IMR-90 (cell line): ENCODE measurements around the gene TTC7B. TPM values are rescaled to one million over a fixed set of nuclear protein-coding genes. Genes with fewer than 3 reads are reported as not detected.

ENCODE experiments used
- ATAC-seq: fragments of 200-7000 bp; cut with Tn5 transposase; 2 replicates; pipeline ENCODE4 v1.9.1; 2020; ENCODE audit warnings: low read depth, mild to moderate bottlenecking, moderate library complexity
- BruUV-seq: library from RNA; stranded (reverse); fragments of 400-500 nt; replicated peaks from 2 replicates; lab custom pipeline; 2021; lab: Mats Ljungman, UMichigan
- CTCF ChIA-PET: fragments of 300-600 bp; formaldehyde crosslinking; extraction: SDS; loops from one replicate; lab custom pipeline; 2021; ENCODE audit warnings: antibody characterized with exemption; lab: Yijun Ruan, JAX
- POLR2A ChIA-PET: fragments of 300-600 bp; sonication (Branson Sonifier 250); formaldehyde crosslinking; loops from one replicate; lab custom pipeline; 2022; ENCODE audit warnings: antibody characterized with exemption; ENCODE audit not compliant: unreplicated experiment; lab: Charles Lee
- DNase-seq: peaks from one replicate; pipeline ENCODE4 v3.0.0; 2013
- H2AFZ ChIP-seq: replicated peaks from 2 replicates; pipeline ENCODE3; 2013; ENCODE audit warnings: low read length, mild to moderate bottlenecking; ENCODE audit not compliant: poor library complexity
- H2AK5ac ChIP-seq: 2 replicates; pipeline ENCODE4 v1.6.1; 2013; ENCODE audit warnings: low read depth, low read length, inconsistent platforms
- H2AK9ac ChIP-seq: replicated peaks from 2 replicates; pipeline ENCODE3; 2013; ENCODE audit warnings: mild to moderate bottlenecking, low read depth, low read length, moderate library complexity; ENCODE audit not compliant: poor library complexity
- H2BK120ac ChIP-seq: 2 replicates; pipeline ENCODE4 v1.6.1; 2013; ENCODE audit warnings: low read depth, low read length, inconsistent platforms
- H2BK15ac ChIP-seq: 3 replicates; pipeline ENCODE4 v1.6.1; 2013; ENCODE audit warnings: low read depth, low read length, inconsistent platforms
- H2BK20ac ChIP-seq: 2 replicates; pipeline ENCODE4 v1.6.1; 2013; ENCODE audit warnings: low read depth, mild to moderate bottlenecking, inconsistent platforms, low read length, moderate library complexity
- H2BK5ac ChIP-seq: 2 replicates; pipeline ENCODE4 v1.6.1; 2013; ENCODE audit warnings: mild to moderate bottlenecking, low read depth, low read length, inconsistent platforms; ENCODE audit not compliant: poor library complexity, severe bottlenecking
- H3K14ac ChIP-seq: replicated peaks from 2 replicates; pipeline ENCODE4 v1.6.1; 2013; ENCODE audit warnings: low read depth, low read length, inconsistent platforms
- H3K18ac ChIP-seq: 2 replicates; pipeline ENCODE4 v1.6.1; 2013; ENCODE audit warnings: low read depth, low read length, control low read depth
- H3K23ac ChIP-seq: 2 replicates; pipeline ENCODE4 v1.6.1; 2013; ENCODE audit warnings: low read depth, low read length, inconsistent platforms
- H3K27ac ChIP-seq: 2 replicates; pipeline ENCODE4 v1.5.1; 2013; ENCODE audit warnings: mild to moderate bottlenecking, control low read depth, low read length; ENCODE audit not compliant: insufficient read depth
- H3K27me3 ChIP-seq: 2 replicates; pipeline ENCODE4 v1.6.1; 2013; ENCODE audit warnings: low read length; ENCODE audit not compliant: control insufficient read depth, insufficient read depth
- H3K36me3 ChIP-seq: 2 replicates; pipeline ENCODE4 v1.6.1; 2013; ENCODE audit warnings: low read length, mixed read lengths; ENCODE audit not compliant: control insufficient read depth, insufficient read depth
- H3K4ac ChIP-seq: 2 replicates; pipeline ENCODE4 v1.6.1; 2013; ENCODE audit warnings: low read depth, low read length, inconsistent platforms
- H3K4me1 ChIP-seq: 2 replicates; pipeline ENCODE4 v1.6.1; 2013; ENCODE audit warnings: low read length, mixed read lengths; ENCODE audit not compliant: control insufficient read depth, insufficient read depth
- H3K4me2 ChIP-seq: 2 replicates; pipeline ENCODE4 v1.6.1; 2013; ENCODE audit warnings: low read depth, mild to moderate bottlenecking, control low read depth, low read length, moderate library complexity
- H3K4me3 ChIP-seq: 2 replicates; pipeline ENCODE4 v1.5.1; 2013; ENCODE audit warnings: low read depth, mild to moderate bottlenecking, control low read depth, low read length, moderate library complexity; ENCODE audit not compliant: insufficient read depth
- H3K56ac ChIP-seq: 2 replicates; pipeline ENCODE4 v1.6.1; 2013; ENCODE audit warnings: low read length, inconsistent platforms; ENCODE audit not compliant: insufficient read depth; ENCODE audit errors: extremely low read depth
- H3K79me1 ChIP-seq, 2 experiments: 2 replicates each; pipeline ENCODE4 v1.6.1; 2013; ENCODE audit warnings: low read length in 2 of 2, inconsistent platforms in 1 of 2, low read depth in 1 of 2
- H3K9ac ChIP-seq: 2 replicates; pipeline ENCODE4 v1.6.1; 2013; ENCODE audit warnings: low read depth, low read length, control low read depth
- H3K9me1 ChIP-seq: 2 replicates; pipeline ENCODE4 v1.6.1; 2013; ENCODE audit warnings: low read length, inconsistent platforms; ENCODE audit not compliant: insufficient read depth
- H3K9me3 ChIP-seq: 2 replicates; pipeline ENCODE4 v1.6.1; 2013; ENCODE audit warnings: low read length; ENCODE audit not compliant: control insufficient read depth, insufficient read depth
- H4K20me1 ChIP-seq: 2 replicates; pipeline ENCODE4 v1.6.1; 2013; ENCODE audit warnings: low read length, inconsistent platforms; ENCODE audit not compliant: insufficient read depth
- H4K5ac ChIP-seq: 2 replicates; pipeline ENCODE4 v1.6.1; 2013; ENCODE audit warnings: mild to moderate bottlenecking, low read depth, low read length, control low read depth
- H4K8ac ChIP-seq, 2 experiments: 2 replicates each; pipeline ENCODE4 v1.6.1; 2013; ENCODE audit warnings: low read depth in 2 of 2, low read length in 2 of 2, control low read depth in 1 of 2, inconsistent platforms in 1 of 2
- H4K91ac ChIP-seq: 2 replicates; pipeline ENCODE4 v1.6.1; 2013; ENCODE audit warnings: low read depth, low read length, inconsistent platforms; ENCODE audit not compliant: insufficient read depth
- BHLHE40 ChIP-seq: fragments of 150-350 bp; IDR thresholded peaks from 2 replicates; pipeline ENCODE4 v1.6.1; 2016; ENCODE audit warnings: mild to moderate bottlenecking, low read depth, low read length
- CEBPB ChIP-seq: IDR thresholded peaks from 2 replicates; pipeline ENCODE4 v1.6.1; 2012; ENCODE audit warnings: low read depth, low read length, improper control_type of control experiment
- CHD1 ChIP-seq: IDR thresholded peaks from 2 replicates; pipeline ENCODE4 v1.6.1; 2012; ENCODE audit warnings: low read depth, low read length, improper control_type of control experiment
- FOS ChIP-seq: fragments of 150-350 bp; IDR thresholded peaks from 2 replicates; pipeline ENCODE4 v1.6.1; 2016; ENCODE audit warnings: low read depth, low read length
- MAFK ChIP-seq: IDR thresholded peaks from 2 replicates; pipeline ENCODE4 v1.6.1; 2012; ENCODE audit warnings: low read depth, low read length, improper control_type of control experiment
- MAZ ChIP-seq: IDR thresholded peaks from 2 replicates; pipeline ENCODE4 v1.6.1; 2012; ENCODE audit warnings: low read depth, mild to moderate bottlenecking, low read length, improper control_type of control experiment, moderate library complexity, borderline replicate concordance
- NFE2L2 ChIP-seq: fragments of 150-350 bp; IDR thresholded peaks from 2 replicates; pipeline ENCODE4 v1.6.1; 2016; ENCODE audit warnings: low read depth, mild to moderate bottlenecking, low read length
- POLR2A ChIP-seq: IDR thresholded peaks from 2 replicates; pipeline ENCODE4 v1.6.1; 2012; ENCODE audit warnings: mild to moderate bottlenecking, low read depth, low read length
- RAD21 ChIP-seq: IDR thresholded peaks from 2 replicates; pipeline ENCODE4 v1.6.1; 2012; ENCODE audit warnings: low read length, improper control_type of control experiment
- RCOR1 ChIP-seq: IDR thresholded peaks from 2 replicates; pipeline ENCODE4 v1.6.1; 2012; ENCODE audit warnings: mild to moderate bottlenecking, low read length, improper control_type of control experiment; ENCODE audit not compliant: insufficient replicate concordance
- RFX5 ChIP-seq: IDR thresholded peaks from 2 replicates; pipeline ENCODE4 v1.8.0; 2012; ENCODE audit warnings: low read depth, mild to moderate bottlenecking, low read length, moderate library complexity
- WGBS, 2 experiments: methylation state at CpG; one replicate each; pipeline versions ENCODE4 v1.1.5 to v1.1.7; 2013; ENCODE audit warnings: missing lambda C conversion rate in 2 of 2; ENCODE audit not compliant: insufficient read length in 1 of 2; ENCODE audit errors: extremely low coverage in 2 of 2; 5-methylcytosine and 5-hydroxymethylcytosine counted together
- dilution Hi-C: fragments of 300-500 bp; cut with HindIII; formaldehyde crosslinking; loops from one replicate; pipeline ENCODE4 v1.14.3; 2018; ENCODE audit warnings: low sequenced_read_pairs; ENCODE audit not compliant: unreplicated experiment
- in situ Hi-C: fragments of 300-500 bp; cut with MboI; formaldehyde crosslinking; loops from 3 replicates; pipeline ENCODE4 v1.14.3; 2019; ENCODE audit warnings: low sequenced_read_pairs, inconsistent platforms, mixed read lengths
- intact Hi-C: fragments of 100-400 bp; cut with micrococcal nuclease; formaldehyde crosslinking; loops from 2 replicates; pipeline ENCODE4 v1.10.0; 2022
- polyA plus RNA-seq, 3 experiments: library from polyadenylated mRNA; depleted of rRNA; stranded (reverse); fragments of >200 nt; gene quantifications; 2 replicates each; pipeline ENCODE4 v1.2.3, GENCODE V29; 2012; ENCODE audit warnings: low replicate concordance in 1 of 3
- total RNA-seq: library from RNA; depleted of rRNA; stranded (reverse); fragments of >200 nt; gene quantifications from 2 replicates; pipeline ENCODE4 v1.2.3, GENCODE V29; 2012
- TF ChIP-seq, protein P1 (sequence below): fragments of 150-350 bp; IDR thresholded peaks from 2 replicates; pipeline ENCODE4 v1.6.1; 2016; ENCODE audit warnings: low read depth, mild to moderate bottlenecking, low read length, moderate library complexity, borderline replicate concordance
- TF ChIP-seq, protein P2 (sequence below): fragments of 150-350 bp; IDR thresholded peaks from 2 replicates; pipeline ENCODE4 v1.6.1; 2017; ENCODE audit warnings: mild to moderate bottlenecking, antibody characterized with exemption, low read length, low read depth
- TF ChIP-seq, protein P3 (sequence below): conservative IDR thresholded peaks from 2 replicates; pipeline ENCODE4 v1.5.1; 2012; ENCODE audit warnings: mild to moderate bottlenecking, low read depth, low read length, improper control_type of control experiment

The TTC7B gene
- total and polyA plus RNA-seq, 2 of the 4 experiments (the other 2 are of a cell fraction) = 18.1 to 35.3 TPM

DNA sequence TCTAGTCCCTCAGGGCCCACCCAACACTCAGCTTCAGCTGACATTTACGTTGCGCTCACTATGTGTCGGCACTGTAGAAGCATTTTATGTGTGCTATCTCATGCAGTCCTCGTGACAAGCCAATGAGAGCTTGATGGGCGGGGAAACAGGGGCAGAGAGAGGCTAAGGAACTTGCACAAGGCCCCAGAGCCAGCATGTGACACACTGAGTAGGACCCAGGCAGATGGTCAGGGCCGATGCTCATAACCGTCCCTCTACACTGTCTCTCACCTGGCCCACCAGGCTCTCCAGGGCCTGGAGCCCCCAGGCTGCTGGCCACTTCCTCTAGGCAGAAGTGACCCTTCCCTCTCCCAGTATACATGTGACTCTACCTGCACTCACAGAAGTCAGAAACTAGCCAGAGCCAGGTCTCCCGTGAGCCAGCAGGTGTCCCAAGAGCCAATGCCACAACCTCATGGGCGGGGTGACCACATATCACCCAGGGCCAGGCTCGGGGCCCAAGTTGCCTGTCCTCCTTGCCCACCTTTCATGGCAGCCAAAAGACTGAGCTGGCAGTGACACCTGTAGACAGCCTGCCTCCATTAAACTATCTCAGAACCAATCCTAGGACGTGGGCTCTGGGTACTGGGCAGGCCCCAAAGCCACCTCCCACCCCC is 38.3 kb downstream of the TTC7B start:
- ChIA-PET CTCF (no interaction called here), POLR2A (no interaction called here)
- no TSS peak for BruUV-seq
- no peak overlapping the region for H2BK20ac ChIP-seq
- no peak overlapping the region for H3K4ac ChIP-seq
- no peak overlapping the region for H3K9ac ChIP-seq
- WGBS, 2 experiments = 91% methylated on average over 4 of the region's 11 CpGs; no CpG with 5 or more reads in 1 of the 2 experiments
- ATAC-seq = no peak
- TF ChIP-seq, protein P1, sequence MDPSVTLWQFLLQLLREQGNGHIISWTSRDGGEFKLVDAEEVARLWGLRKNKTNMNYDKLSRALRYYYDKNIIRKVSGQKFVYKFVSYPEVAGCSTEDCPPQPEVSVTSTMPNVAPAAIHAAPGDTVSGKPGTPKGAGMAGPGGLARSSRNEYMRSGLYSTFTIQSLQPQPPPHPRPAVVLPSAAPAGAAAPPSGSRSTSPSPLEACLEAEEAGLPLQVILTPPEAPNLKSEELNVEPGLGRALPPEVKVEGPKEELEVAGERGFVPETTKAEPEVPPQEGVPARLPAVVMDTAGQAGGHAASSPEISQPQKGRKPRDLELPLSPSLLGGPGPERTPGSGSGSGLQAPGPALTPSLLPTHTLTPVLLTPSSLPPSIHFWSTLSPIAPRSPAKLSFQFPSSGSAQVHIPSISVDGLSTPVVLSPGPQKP = no peak
- no peak for TF ChIP-seq CHD1
- TF ChIP-seq, protein P2, sequence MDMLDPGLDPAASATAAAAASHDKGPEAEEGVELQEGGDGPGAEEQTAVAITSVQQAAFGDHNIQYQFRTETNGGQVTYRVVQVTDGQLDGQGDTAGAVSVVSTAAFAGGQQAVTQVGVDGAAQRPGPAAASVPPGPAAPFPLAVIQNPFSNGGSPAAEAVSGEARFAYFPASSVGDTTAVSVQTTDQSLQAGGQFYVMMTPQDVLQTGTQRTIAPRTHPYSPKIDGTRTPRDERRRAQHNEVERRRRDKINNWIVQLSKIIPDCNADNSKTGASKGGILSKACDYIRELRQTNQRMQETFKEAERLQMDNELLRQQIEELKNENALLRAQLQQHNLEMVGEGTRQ = no peak
- TF ChIP-seq POLR2A = no peak
- TF ChIP-seq RFX5 = no peak
- no peak for TF ChIP-seq NFE2L2
- TF ChIP-seq, protein P3, sequence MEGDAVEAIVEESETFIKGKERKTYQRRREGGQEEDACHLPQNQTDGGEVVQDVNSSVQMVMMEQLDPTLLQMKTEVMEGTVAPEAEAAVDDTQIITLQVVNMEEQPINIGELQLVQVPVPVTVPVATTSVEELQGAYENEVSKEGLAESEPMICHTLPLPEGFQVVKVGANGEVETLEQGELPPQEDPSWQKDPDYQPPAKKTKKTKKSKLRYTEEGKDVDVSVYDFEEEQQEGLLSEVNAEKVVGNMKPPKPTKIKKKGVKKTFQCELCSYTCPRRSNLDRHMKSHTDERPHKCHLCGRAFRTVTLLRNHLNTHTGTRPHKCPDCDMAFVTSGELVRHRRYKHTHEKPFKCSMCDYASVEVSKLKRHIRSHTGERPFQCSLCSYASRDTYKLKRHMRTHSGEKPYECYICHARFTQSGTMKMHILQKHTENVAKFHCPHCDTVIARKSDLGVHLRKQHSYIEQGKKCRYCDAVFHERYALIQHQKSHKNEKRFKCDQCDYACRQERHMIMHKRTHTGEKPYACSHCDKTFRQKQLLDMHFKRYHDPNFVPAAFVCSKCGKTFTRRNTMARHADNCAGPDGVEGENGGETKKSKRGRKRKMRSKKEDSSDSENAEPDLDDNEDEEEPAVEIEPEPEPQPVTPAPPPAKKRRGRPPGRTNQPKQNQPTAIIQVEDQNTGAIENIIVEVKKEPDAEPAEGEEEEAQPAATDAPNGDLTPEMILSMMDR = no peak
- no peak for TF ChIP-seq FOS
- no peak for TF ChIP-seq CEBPB
- TF ChIP-seq RCOR1 = no peak
- no peak for TF ChIP-seq BHLHE40
- TF ChIP-seq MAZ = no peak
- no peak for TF ChIP-seq MAFK
- no peak for TF ChIP-seq RAD21
- no peaks in the 10 kb centered on the region for H3K9me3 ChIP-seq
- peaks cover 12% of the 10 kb centered on the region; the same call in 1 of the 2 replicates for H3K36me3 ChIP-seq
- H2BK120ac ChIP-seq = no peak overlapping the region
- no peak overlapping the region for H3K23ac ChIP-seq
- H3K79me1 ChIP-seq = 0 out of 4 replicates have a peak, but pooled peaks cover 0 to 4% of the 10 kb centered on the region in 2 experiments
- H4K20me1 ChIP-seq = peaks cover 5% of the 10 kb centered on the region
- no peak overlapping the region for H2AK9ac ChIP-seq
- H2AFZ ChIP-seq = no peak overlapping the region
- H3K4me3 ChIP-seq = no peak overlapping the region
- DNase-seq = no peak
- no peak overlapping the region for H3K56ac ChIP-seq
- H4K5ac ChIP-seq = no peak overlapping the region
- no peak overlapping the region for H3K27ac ChIP-seq
- no peak overlapping the region for H4K8ac ChIP-seq
- no peak overlapping the region for H3K18ac ChIP-seq
- no peak overlapping the region for H4K91ac ChIP-seq
- no peak overlapping the region for H2BK15ac ChIP-seq
- dilution Hi-C loops (no loop called here), in situ Hi-C loops (no loop called here), intact Hi-C loops (no loop called here)
- H3K4me1 ChIP-seq = peaks cover 2% of the 10 kb centered on the region; the same call in 1 of the 2 replicates
- H2AK5ac ChIP-seq = no peak overlapping the region
- no peak overlapping the region for H2BK5ac ChIP-seq
- no peaks in the 10 kb centered on the region for H3K27me3 ChIP-seq
- H3K4me2 ChIP-seq = no peak overlapping the region
- H3K14ac ChIP-seq = no peak overlapping the region
- peaks cover 2% of the 10 kb centered on the region; the same call in 1 of the 2 replicates for H3K9me1 ChIP-seq
